ENCODE results near the gene CIB2.

CIB2 gene

DNA sequence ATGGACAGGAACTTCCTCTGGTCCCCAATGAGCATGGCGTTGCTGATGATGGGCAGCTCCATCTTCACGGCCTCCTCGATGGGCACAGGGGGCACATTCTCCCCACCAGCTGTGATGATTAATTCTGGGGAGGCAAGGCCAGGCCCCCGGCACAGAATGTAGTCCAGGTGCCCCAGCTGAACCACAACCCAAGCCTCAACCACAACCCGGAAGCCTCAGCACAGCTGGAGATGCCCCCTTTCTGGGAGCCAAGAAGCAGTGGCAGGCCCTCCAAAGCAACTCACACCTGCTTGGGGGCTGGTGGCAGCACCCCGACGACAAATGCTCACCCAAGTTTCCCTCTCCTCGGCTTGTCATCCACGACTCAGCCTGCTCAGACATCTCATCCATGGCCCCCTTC, 43.2 kb upstream of the CIB2 start:
- no peak for DNase-seq (ENCODE audit: low read depth)
- TF ChIP-seq, protein P1, sequence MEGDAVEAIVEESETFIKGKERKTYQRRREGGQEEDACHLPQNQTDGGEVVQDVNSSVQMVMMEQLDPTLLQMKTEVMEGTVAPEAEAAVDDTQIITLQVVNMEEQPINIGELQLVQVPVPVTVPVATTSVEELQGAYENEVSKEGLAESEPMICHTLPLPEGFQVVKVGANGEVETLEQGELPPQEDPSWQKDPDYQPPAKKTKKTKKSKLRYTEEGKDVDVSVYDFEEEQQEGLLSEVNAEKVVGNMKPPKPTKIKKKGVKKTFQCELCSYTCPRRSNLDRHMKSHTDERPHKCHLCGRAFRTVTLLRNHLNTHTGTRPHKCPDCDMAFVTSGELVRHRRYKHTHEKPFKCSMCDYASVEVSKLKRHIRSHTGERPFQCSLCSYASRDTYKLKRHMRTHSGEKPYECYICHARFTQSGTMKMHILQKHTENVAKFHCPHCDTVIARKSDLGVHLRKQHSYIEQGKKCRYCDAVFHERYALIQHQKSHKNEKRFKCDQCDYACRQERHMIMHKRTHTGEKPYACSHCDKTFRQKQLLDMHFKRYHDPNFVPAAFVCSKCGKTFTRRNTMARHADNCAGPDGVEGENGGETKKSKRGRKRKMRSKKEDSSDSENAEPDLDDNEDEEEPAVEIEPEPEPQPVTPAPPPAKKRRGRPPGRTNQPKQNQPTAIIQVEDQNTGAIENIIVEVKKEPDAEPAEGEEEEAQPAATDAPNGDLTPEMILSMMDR (IDR thresholded peaks at IDR 0.05; ENCODE audit: low read depth, low read length, missing control alignments), result no peak
- in situ Hi-C loops (cut with HindIII; ENCODE audit: low sequenced_read_pairs), result no loop called here
- no peak overlapping the region for H3K4me3 ChIP-seq (ENCODE audit: low read depth, low read length)

DNA sequence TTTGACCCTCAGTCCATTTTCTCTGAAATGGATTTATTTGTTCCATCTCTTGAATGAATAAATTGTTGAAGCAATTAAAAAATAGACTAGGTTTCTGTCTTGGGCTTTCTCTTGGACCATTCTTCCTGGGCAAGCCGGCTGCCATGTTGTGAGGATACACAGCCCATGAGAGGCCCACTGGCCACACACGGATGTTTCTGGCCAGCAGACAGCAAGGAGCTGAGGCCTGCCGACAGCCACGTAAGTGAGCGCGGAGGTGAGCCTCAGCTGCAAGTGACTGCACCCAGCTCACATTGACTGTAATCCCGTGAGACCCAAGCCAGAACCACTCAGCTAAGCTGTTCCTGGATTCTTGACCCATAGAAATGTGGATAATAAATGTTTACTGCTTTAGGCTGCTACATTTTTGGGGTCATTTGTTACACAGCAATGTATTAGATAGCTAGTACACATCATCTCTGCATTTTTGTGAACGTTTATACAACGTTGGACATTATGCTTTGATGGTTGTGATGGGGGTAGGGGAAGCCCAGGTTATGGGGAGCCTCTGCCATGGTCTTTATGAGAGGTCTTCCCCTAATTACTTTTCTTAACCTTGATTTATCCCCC, 40.7 kb upstream of the CIB2 start:
- no peak for DNase-seq (ENCODE audit: low read depth)
- in situ Hi-C loops (cut with HindIII; ENCODE audit: low sequenced_read_pairs), result no loop called here
- TF ChIP-seq, protein P1 (IDR thresholded peaks at IDR 0.05; ENCODE audit: low read depth, low read length, missing control alignments), result no peak
- H3K4me3 ChIP-seq (ENCODE audit: low read depth, low read length), result no peak overlapping the region

DNA sequence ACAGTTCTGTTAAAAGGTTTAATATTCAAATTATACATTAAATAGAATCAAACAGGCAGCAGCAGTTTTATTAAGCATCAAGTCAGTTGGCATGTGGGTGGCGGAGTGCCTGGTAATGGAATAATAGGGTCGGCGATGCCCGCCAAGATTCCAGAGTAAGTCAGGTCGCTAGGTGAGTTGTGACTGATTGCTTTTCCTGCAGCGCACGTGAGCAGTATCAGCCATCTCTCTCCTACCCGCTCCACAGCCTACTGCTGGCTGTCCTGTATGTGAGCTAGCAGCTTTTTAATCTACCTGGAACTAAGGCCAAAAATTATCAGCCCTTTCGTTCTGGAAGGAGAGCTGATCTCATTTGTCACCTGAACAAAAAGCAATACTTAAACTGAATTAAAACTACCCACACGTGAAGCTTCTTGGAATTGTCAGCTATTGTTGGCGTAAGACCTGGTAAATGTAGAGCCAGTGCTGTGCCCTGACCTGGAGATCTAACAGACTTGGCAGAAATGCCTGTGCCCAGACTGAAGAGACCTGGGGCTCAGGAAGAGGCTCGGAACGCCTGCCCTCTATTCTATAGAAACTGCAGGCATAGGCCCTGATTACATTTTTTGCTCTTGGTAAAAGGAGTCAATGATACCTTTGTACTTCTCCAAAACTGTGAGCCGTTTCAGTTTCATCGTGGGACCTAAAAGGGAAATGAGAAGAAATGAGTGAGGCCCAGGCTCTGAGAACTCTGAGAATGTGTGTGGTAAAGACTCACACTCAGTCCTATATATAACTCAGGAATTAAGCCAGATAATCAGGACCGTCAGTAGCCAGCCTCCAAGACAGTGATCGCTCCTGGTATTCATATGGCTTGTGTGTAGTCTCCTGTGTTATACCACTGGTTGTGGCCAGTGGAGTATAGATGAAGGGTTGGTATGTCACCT, 39.9 kb upstream of the CIB2 start:
- TF ChIP-seq, protein P1 (IDR thresholded peaks at IDR 0.05; ENCODE audit: low read depth, low read length, missing control alignments), result no peak
- H3K4me3 ChIP-seq (ENCODE audit: low read depth, low read length), result no peak overlapping the region
- in situ Hi-C loops (cut with HindIII; ENCODE audit: low sequenced_read_pairs), result no loop called here
- DNase-seq (ENCODE audit: low read depth), result no peak

DNA sequence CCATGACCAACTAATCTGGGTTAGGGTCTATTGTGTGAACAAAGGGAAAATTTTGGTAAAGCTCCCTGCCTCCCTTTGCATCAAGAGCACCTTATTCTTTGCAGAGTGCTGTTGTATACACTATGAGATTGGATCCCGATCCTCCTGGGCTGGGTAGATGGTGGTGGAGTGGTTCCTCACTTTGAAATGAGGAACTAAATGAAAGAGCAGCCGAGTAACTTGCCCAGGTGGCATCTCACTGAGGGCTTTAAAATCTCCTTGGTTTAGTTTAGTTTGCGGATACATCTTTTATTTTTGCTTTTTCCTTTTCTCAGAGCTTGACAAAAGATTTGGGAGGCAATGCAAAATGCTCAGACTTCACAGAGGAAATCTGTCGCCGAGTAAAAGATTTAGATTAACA, 37.4 kb upstream of the CIB2 start:
- in situ Hi-C loops (cut with HindIII; ENCODE audit: low sequenced_read_pairs), result no loop called here
- DNase-seq (ENCODE audit: low read depth), result no peak
- TF ChIP-seq, protein P1 (IDR thresholded peaks at IDR 0.05; ENCODE audit: low read depth, low read length, missing control alignments), result no peak
- no peak overlapping the region for H3K4me3 ChIP-seq (ENCODE audit: low read depth, low read length)

DNA sequence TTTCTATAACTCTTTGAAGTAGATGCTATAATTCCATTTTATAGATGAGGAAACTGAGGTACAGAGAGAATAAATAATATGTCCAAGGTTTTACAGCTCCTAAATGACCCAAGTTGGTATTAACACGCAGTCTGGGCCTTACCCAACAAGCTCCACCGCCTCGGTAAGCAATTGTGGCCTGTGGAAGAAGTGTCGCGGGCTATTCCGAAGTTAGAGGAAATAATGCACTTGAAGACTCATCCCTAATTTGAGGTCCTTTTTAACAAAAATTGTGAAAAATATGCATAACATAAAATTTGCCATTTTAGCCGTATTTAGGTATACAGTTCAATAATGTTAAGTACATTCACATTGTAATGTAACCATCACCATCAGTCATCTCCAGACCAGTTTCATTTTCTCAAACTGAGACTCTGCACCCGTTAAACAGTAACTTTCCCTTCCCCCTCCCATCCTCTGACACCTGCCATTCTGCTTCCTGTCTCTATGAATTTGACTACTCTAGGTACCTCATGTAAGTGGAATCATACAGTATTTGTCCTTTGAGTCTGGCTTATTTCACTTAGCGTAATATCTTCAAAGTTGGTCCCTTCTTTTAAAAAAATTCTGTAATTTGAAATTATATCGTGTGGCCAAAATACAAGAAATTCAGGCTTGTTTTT, 36.1 kb upstream of the CIB2 start:
- H3K4me3 ChIP-seq (ENCODE audit: low read depth, low read length), result no peak overlapping the region
- DNase-seq (ENCODE audit: low read depth), result no peak
- TF ChIP-seq, protein P1 (IDR thresholded peaks at IDR 0.05; ENCODE audit: low read depth, low read length, missing control alignments), result no peak
- in situ Hi-C loops (cut with HindIII; ENCODE audit: low sequenced_read_pairs), result no loop called here

DNA sequence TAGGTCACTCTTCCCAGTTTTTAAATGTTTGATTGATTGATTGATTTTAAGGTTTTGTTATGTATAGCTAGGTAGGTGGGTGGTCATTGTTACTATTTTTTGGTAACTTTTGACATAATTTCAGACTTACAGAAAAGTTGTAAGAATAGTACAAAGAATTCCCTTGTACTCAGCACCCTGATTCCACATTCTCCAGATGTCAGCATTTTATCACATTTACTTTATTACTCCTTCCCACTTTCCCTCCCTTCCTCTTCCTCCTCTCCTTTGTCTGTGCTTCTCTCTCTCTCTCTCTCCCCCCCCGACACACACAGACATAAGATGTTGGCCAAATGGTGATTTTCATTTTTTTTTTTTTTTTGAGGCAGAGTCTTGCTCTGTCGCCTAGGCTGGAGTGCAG, 32.8 kb upstream of the CIB2 start:
- H3K4me3 ChIP-seq (ENCODE audit: low read depth, low read length), result no peak overlapping the region
- no peak for DNase-seq (ENCODE audit: low read depth)
- TF ChIP-seq, protein P1 (IDR thresholded peaks at IDR 0.05; ENCODE audit: low read depth, low read length, missing control alignments), result no peak
- in situ Hi-C loops (cut with HindIII; ENCODE audit: low sequenced_read_pairs), result no loop called here
